ENCODE measurements around the gene C11orf21. TPM values are rescaled to one million over a fixed set of nuclear protein-coding genes. Genes with fewer than 3 reads are reported as not detected.

Gene C11orf21
- total RNA-seq, 1 donor from 2014 or later: not detected

DNA sequence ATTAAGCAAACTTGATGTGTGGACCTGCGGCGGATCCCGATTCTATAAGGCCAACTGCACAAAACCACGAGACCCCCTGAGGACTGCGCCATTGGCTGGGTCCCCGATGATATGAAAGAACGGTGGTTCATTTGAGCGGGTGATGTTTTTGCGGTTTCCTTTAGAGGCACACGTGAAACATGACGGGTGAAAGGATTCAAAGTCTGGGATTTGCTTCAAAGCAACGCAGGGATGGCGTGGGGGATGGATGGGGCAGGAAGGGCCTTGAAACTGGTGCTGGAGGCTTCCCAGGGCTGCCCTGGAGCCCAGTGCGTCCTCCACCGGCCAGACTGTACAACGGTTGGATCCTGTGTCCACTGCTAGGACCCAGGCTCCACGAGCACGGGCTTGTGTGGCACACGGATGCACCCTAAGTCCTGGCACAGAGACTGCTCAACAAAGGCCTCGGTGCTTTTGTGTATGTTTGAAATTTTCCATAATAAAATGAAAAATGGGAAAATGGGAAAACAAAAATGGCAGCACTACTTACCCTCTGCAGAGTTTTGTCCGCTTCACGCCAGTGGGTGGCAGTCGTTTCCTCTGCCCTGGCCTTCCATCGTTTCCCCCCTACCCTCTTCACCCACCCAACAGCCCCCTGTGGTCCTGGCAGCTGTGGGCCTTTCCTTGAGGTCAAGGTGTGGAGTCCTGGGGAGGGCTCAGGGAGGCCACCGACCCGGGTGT, 35.0 kb downstream of the C11orf21 start:
- no peak overlapping the region for H3K4me3 ChIP-seq
- peak in 1 of 2 donors; percentile 47 for DNase-seq (ENCODE audit: low spot score in 2 of 2)

DNA sequence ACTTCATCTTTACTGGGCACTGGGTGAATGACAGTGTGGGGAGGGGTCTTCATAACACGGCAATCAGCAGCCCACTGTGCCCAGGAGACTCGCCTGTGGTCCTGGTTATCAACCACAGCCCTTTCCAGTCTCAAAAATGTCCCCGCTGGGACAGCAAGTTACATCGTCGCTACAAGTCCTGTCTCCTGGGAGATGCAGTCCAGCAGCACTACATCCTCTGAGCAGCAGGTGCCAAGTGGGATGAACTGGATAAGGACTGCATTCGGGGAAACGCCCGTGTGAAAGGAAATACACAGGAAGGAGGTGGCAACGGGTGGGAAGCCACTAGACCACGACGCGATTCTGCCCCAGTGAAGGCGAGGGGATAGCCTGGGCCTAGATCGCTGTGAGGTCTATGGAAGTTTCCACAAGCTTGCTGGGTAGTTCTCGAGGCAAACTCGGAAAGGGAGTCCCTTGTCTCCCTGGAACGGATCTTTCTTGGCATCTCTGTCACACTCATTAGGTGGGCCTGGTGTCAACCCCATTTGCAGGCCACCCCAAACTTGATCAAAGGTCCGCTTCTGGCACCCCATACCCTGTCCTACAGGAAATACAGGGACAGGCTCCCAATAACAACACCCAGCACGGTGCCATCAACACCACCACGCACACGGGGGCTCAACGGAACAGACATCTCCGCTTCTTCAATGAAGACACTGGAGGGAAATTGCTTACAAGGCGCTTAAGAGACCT, 35.7 kb downstream of the C11orf21 start:
- TF ChIP-seq, protein P1, sequence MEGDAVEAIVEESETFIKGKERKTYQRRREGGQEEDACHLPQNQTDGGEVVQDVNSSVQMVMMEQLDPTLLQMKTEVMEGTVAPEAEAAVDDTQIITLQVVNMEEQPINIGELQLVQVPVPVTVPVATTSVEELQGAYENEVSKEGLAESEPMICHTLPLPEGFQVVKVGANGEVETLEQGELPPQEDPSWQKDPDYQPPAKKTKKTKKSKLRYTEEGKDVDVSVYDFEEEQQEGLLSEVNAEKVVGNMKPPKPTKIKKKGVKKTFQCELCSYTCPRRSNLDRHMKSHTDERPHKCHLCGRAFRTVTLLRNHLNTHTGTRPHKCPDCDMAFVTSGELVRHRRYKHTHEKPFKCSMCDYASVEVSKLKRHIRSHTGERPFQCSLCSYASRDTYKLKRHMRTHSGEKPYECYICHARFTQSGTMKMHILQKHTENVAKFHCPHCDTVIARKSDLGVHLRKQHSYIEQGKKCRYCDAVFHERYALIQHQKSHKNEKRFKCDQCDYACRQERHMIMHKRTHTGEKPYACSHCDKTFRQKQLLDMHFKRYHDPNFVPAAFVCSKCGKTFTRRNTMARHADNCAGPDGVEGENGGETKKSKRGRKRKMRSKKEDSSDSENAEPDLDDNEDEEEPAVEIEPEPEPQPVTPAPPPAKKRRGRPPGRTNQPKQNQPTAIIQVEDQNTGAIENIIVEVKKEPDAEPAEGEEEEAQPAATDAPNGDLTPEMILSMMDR (IDR thresholded peaks at IDR 0.05): no peak
- H3K36me3 ChIP-seq: no peaks in the 10 kb centered on the region
- DNase-seq (ENCODE audit: low spot score in 2 of 2): peak in 1 of 2 donors; percentile 45
- H3K4me1 ChIP-seq: peaks cover 8 to 11% of the 10 kb centered on the region in 2 donors
- H3K27me3 ChIP-seq: peaks cover 8% of the 10 kb centered on the region
- H3K9me3 ChIP-seq: no peaks in the 10 kb centered on the region
- no peak overlapping the region for H3K27ac ChIP-seq
- no peak overlapping the region for H3K4me3 ChIP-seq
- intact Hi-C loops (cut with DNase I): no loop called here

More for the DNA sequence above, 35.0 kb downstream of the C11orf21 start:
- TF ChIP-seq, protein P1 (IDR thresholded peaks at IDR 0.05): no peak
- no peak overlapping the region for H3K27ac ChIP-seq
- no peaks in the 10 kb centered on the region for H3K36me3 ChIP-seq
- intact Hi-C loops (cut with DNase I): no loop called here
- H3K9me3 ChIP-seq: no peaks in the 10 kb centered on the region
- H3K27me3 ChIP-seq: peaks cover 15% of the 10 kb centered on the region
- peaks cover 10 to 11% of the 10 kb centered on the region in 2 donors for H3K4me1 ChIP-seq

DNA sequence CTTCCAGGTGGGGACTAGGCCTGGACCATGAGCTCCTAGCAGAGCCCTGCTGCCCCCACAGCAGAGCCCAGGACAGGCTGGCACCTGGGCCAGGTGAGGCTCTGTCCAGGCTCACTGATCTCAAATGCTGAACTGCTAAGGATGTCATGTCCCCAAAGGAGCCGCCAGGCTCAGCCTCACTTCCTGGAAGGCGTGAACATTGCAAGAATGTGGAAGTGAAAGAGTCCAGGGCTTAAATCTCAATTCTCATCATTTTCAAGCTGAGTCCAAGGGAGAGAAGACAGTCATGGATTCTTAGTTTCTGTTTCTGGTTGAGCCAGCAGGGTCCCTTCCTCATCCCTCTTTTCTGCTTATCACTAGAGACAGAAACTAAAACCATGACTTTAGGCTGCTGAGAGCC, 36.3 kb downstream of the C11orf21 start:
- DNase-seq (ENCODE audit: low spot score in 2 of 2): peak in 1 of 2 donors; percentile 64
- H3K27ac ChIP-seq: no peak overlapping the region
- H3K9me3 ChIP-seq: no peaks in the 10 kb centered on the region
- intact Hi-C loops (cut with DNase I): no loop called here
- peaks cover 2% of the 10 kb centered on the region for H3K27me3 ChIP-seq
- H3K4me3 ChIP-seq: no peak overlapping the region
- H3K4me1 ChIP-seq: peaks cover 5 to 7% of the 10 kb centered on the region in 2 donors
- no peaks in the 10 kb centered on the region for H3K36me3 ChIP-seq
- TF ChIP-seq, protein P1 (IDR thresholded peaks at IDR 0.05): no peak

DNA sequence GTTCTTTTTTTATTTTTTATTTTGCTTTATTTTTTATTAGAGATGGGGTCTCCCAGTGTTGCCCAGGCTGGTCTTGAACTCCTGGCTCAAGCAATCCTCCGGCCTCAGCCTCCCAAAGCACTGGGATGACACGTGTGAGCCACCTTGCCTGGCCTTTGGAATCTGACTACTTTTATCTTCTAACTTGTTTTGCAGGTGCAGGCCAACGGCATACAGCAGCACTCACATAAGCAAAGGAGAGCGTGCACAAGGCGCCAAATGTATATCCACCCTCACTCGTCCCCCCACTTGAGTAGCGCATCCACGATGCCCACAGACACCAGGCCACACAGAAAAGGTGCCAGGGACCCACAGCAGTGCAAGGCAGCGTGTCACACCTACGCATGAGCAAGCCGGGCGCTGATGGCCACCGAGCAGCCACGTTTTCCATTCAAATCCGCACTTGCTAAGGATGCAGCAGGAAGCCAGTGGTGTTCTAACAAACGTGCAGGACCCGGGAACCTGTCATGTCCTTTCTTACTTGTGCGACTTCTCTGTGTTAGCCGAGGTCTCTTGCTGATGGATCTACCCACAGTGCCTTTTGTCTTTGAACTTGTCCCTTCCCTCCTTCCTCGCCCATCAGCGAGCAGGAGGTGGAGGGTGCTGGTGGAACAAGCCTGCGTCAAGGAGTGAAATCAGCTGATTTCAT, 37.2 kb downstream of the C11orf21 start:
- Histone ChIP-seq H3K9me3 (no peaks in the 10 kb centered on the region), H3K27me3 (no peaks in the 10 kb centered on the region), H3K4me3 (no peak overlapping the region), H3K4me1 (peaks cover under 1 to 1% of the 10 kb centered on the region in 2 donors), H3K36me3 (no peaks in the 10 kb centered on the region), H3K27ac (no peak overlapping the region)
- DNase-seq (ENCODE audit: low spot score in 2 of 2): no peak
- intact Hi-C loops (cut with DNase I): no loop called here
- TF ChIP-seq, protein P1 (IDR thresholded peaks at IDR 0.05): no peak

DNA sequence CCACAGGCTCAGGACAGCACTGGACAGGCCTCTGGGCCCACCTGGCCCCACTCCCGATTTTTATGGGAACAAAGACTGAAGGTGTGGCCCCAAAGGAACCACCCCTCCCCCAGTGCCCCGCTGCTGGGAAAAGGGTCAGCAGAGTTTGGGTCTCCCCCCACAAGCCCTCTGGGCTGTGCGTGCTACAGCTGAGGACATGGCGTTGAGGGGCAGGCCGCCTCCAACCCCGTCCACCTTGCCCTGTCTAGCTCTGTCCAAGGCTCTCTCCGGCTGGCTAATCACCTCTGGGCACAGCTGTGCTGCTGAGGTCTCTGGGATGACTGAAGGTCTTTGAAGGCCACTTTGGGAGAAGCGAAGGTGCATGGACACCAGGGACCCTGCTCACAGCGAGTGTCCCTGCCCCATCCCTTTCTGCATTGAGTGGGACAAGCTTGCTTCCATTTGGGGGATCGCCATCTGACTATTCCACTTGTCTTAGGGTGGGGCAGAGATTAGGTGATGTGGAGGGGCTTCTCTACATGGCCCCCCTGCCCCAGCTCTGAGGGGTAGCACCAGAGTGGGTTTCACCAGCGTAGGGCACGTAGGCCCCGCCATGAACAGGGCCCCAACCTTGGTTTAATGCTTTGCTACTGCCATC, 37.9 kb downstream of the C11orf21 start:
- no peak for DNase-seq (ENCODE audit: low spot score in 2 of 2)
- Histone ChIP-seq H3K27me3 (no peaks in the 10 kb centered on the region), H3K4me1 (no peaks in the 10 kb centered on the region), H3K27ac (no peak overlapping the region), H3K36me3 (no peaks in the 10 kb centered on the region), H3K4me3 (no peak overlapping the region), H3K9me3 (no peaks in the 10 kb centered on the region)
- TF ChIP-seq, protein P1 (IDR thresholded peaks at IDR 0.05): no peak
- intact Hi-C loops (cut with DNase I): no loop called here
